Measurements from ENCODE around the gene CCDC134. TPM values are rescaled to one million over a fixed set of nuclear protein-coding genes. Genes with fewer than 3 reads are reported as not detected.
A peak's percentile ranks its signal among the peaks of the same experiment; 100 is the strongest.

Gene CCDC134
- total RNA-seq, 6 donors from 2014 or later: 5.5 to 12.6 (median 8.8) TPM

- 85 to 93% methylated on average over 3 of the region's 3 CpGs for WGBS, 2 donors
- H3K36me3 ChIP-seq: no peaks in the 10 kb centered on the region
- ATAC-seq (ENCODE audit: low FRiP score in 2 of 2): no peak
Observed at GRCh38 chr22:41776381-41776780, 24.1 kb upstream of the CCDC134 start.

DNA sequence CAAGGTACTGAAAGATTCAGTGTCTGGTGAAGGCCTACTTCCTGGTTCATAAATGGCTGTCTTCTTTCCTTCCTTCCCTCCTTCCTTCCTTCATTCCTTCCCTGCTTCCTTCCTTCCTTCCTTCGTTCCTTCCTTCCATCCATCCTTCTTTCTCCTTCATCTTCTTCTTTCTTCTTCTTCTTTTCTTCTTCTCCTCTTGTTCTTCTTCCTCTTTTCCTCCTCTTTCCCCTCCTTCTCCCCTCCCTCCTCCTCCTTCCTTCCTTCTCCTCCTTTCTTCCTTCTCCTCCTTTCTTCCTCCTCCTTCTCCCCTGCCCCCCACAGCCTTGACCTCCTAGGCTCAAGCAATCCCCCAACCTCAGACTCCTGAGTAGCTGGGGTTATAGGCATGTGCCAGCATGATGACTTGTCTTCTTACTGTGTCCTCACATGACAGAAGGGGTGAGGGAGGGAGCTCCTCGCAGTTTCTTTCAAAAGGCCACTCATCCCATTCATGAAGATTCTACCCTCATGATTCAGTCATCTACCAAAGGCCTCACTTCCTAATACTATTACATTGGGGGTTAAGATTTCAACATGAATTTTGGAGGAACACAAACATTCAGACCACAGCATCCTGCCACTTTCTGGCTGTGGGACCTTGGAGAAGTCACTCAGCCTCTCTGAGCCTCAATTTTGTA is 22.6 kb upstream of the CCDC134 start:
- Histone ChIP-seq H3K36me3 (no peaks in the 10 kb centered on the region), H3K4me1 (peaks cover 5 to 14% (median 8%) of the 10 kb centered on the region in 4 donors), H3K9me3 (no peaks in the 10 kb centered on the region), H3K27me3 (no peaks in the 10 kb centered on the region), H3K4me3 (no peak overlapping the region), H3K27ac (no peak overlapping the region)
- 67 to 70% methylated on average over 2 of the region's 2 CpGs for WGBS, 2 donors
- TF ChIP-seq EP300 (IDR thresholded peaks at IDR 0.05) (no peak), POLR2A (IDR thresholded peaks at IDR 0.05) (no peak), POLR2AphosphoS5 (IDR thresholded peaks at IDR 0.05) (no peak), CTCF (IDR thresholded peaks at IDR 0.05) (no peak)
- DNase-seq (peak in 1 of 2 donors; percentile 27), ATAC-seq (ENCODE audit: low FRiP score in 2 of 2) (no peak)

More at GRCh38 chr22:41776381-41776780, 24.1 kb upstream of the CCDC134 start:
- Histone ChIP-seq H3K27me3 (no peaks in the 10 kb centered on the region), H3K4me3 (no peak overlapping the region), H3K4me1 (peaks cover 2 to 8% (median 4%) of the 10 kb centered on the region in 4 donors), H3K9me3 (no peaks in the 10 kb centered on the region), H3K27ac (no peak overlapping the region)
- no peak for DNase-seq
- no peak for TF ChIP-seq POLR2A (IDR thresholded peaks at IDR 0.05)

DNA sequence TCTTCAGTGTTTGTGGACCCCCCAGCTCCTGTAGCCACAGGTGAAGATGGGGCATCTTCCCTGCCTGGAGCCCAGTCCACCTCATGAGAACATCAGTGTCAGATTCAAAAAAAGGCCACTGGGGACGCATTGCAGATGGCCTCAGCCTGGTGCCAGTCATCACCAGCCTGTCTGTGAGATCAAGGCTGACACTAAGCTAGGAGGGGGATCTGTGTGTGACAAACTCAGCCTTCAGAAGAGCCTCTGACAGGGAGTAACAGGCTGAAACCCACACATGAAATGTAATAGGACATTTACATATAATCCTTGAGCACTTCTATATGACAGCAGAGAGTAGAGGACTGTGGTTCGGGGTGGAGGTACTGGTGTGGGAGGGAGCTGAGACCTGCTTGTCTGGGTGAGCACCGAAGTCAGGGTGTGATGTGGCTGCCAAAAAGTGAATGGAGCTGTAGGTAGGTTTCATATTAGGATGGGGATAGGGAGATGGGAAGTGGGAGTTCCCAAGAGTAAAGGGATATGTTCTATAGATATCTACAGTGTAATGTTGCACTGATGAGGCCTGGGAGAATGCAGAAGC is 20.5 kb upstream of the CCDC134 start:
- DNase-seq (no peak), ATAC-seq (ENCODE audit: low FRiP score in 2 of 2) (no peak)
- Histone ChIP-seq H3K27ac (no peak overlapping the region), H3K4me1 (peaks cover 5 to 14% (median 8%) of the 10 kb centered on the region in 4 donors), H3K36me3 (no peaks in the 10 kb centered on the region), H3K9me3 (no peaks in the 10 kb centered on the region), H3K27me3 (no peaks in the 10 kb centered on the region), H3K4me3 (no peak overlapping the region)
- no peak for TF ChIP-seq CTCF (IDR thresholded peaks at IDR 0.05)
- no peak for TF ChIP-seq EP300 (IDR thresholded peaks at IDR 0.05)
- TF ChIP-seq POLR2A (IDR thresholded peaks at IDR 0.05): no peak
- TF ChIP-seq POLR2AphosphoS5 (IDR thresholded peaks at IDR 0.05): no peak
- 58 to 62% methylated on average over 3 of the region's 3 CpGs for WGBS, 2 donors

DNA sequence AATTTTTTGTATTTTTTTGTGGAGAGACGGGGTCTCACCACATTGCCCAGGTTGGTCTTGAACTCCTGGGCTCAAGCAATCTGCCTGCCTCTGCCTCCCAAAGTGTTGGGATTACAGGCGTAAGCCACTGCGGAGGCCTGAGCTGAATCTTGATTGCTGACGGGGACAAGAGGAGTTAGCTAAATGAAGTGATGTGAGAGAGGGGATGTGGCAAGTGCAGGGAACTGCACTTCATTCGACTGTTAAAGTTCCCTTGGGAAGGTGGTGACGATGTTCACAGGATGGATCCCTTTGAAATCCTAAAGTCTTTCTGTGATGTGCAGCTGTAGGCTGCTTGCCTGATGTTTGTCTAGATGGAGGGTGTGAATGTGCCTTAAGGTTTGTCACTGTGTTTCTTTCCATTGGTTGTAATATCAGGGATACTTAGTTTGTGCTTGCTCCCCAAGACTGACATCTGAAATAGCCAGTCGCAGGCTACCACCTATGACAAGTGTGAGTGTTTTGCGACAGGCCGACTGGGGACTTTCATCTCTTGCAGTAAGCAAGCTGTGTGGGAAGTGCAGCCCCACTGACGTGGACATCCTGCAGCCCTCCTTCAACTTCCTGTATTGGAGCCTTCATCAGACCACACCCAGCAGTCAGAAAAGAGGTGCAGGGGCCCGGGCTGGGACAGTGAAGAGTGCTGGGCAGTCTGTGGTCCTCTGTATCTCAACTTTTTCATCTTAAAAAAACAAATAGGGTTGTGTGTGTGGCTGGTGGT is 19.6 kb upstream of the CCDC134 start:
- peak overlapping the region; percentile 42 to 72 (median 64) for H3K27ac ChIP-seq
- WGBS, 2 donors: 58 to 59% methylated on average over 10 to 11 of the region's 11 CpGs
- TF ChIP-seq EP300 (IDR thresholded peaks at IDR 0.05) (no peak), POLR2A (IDR thresholded peaks at IDR 0.05) (peak in 2 of 4 donors; percentile 21 to 69), POLR2AphosphoS5 (IDR thresholded peaks at IDR 0.05) (peak in 1 of 2 donors; percentile 55)
- no peaks in the 10 kb centered on the region for H3K9me3 ChIP-seq
- peak; percentile 84 for ATAC-seq (ENCODE audit: low FRiP score in 2 of 2)
- peaks cover 5 to 14% (median 8%) of the 10 kb centered on the region in 4 donors for H3K4me1 ChIP-seq
- H3K4me3 ChIP-seq: peak overlapping the region in 3 of 4 donors; percentile 1 to 27 (median 25)
- no peaks in the 10 kb centered on the region for H3K36me3 ChIP-seq
- H3K27me3 ChIP-seq: no peaks in the 10 kb centered on the region
- DNase-seq: peak in 1 of 2 donors; percentile 85

DNA sequence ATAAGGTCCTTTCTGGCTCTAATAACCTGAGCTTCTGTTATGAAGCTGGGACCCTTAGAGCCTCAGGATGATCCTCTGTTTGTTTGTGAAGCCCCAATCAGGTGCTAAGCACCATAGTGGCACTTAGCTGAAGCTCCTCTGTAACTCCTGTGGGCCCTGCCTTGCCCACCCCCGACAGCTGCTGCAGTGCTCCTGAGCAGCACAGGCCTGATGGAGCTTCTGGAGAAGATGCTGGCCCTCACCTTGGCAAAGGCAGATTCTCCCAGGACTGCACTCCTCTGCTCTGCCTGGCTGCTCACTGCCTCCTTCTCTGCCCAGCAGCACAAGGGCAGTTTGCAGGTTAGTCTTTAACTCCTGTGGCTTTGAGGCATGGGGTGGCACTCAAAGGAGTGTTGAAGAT is 19.0 kb upstream of the CCDC134 start:
- Histone ChIP-seq H3K4me1 (peaks cover 5 to 14% (median 8%) of the 10 kb centered on the region in 4 donors), H3K4me3 (peak overlapping the region in 3 of 4 donors; percentile 1 to 27 (median 25)), H3K27ac (peak overlapping the region; percentile 42 to 72 (median 64)), H3K27me3 (no peaks in the 10 kb centered on the region), H3K9me3 (no peaks in the 10 kb centered on the region), H3K36me3 (no peaks in the 10 kb centered on the region)
- ATAC-seq (ENCODE audit: low FRiP score in 2 of 2) (peak in 1 of 2 donors; percentile 10), DNase-seq (no peak)
- TF ChIP-seq EP300 (IDR thresholded peaks at IDR 0.05) (no peak), POLR2A (IDR thresholded peaks at IDR 0.05) (no peak), CTCF (IDR thresholded peaks at IDR 0.05) (no peak), POLR2AphosphoS5 (IDR thresholded peaks at IDR 0.05) (no peak)
- no CpG with 5 or more reads among the region's 1 CpG for WGBS, 2 donors
